ENCODE data around the gene CLEC1B. TPM values are rescaled to one million over a fixed set of nuclear protein-coding genes. Genes with fewer than 3 reads are reported as not detected.

Gene CLEC1B
- total RNA-seq, 1 experiment from 2014 or later, result not detected

- DNase-seq (ENCODE audit: low read depth, low spot score) (no peak), ATAC-seq (no peak)
- CTCF ChIA-PET, result no interaction called here
- Histone ChIP-seq H3K27me3 (ENCODE audit: control insufficient read depth, insufficient read depth, low read length) (no peaks in the 10 kb centered on the region; the same call in 1 of the 2 replicates), H3K4me3 (ENCODE audit: low read depth in 2 of 2, low read length in 2 of 2) (no peak overlapping the region), H3K27ac (ENCODE audit: low read length) (no peak overlapping the region), H3K4me1 (ENCODE audit: control insufficient read depth, insufficient read depth, low read length) (no peaks in the 10 kb centered on the region), H3K36me3 (ENCODE audit: control insufficient read depth, insufficient read depth, low read length) (no peaks in the 10 kb centered on the region), H3K9me3 (ENCODE audit: control insufficient read depth, insufficient read depth, low read depth, low read length) (no peaks in the 10 kb centered on the region)
- TF ChIP-seq SIN3A (IDR thresholded peaks at IDR 0.05; ENCODE audit: borderline replicate concordance, insufficient read depth, low read depth, low read length), result no peak
- no peak for TF ChIP-seq REST (IDR thresholded peaks at IDR 0.05; ENCODE audit: insufficient read depth in 1 of 2, low read depth in 2 of 2, low read length in 1 of 2)
- no peak for TF ChIP-seq TCF7L2 (IDR thresholded peaks at IDR 0.05; ENCODE audit: low read depth, low read length)
- intact Hi-C loops (cut with micrococcal nuclease; ENCODE audit: unreplicated experiment) (loop anchor here (10.0 kb wide), 1 partner anchor 261 kb away; no protein-coding TSS in a partner anchor), in situ Hi-C loops (cut with HindIII; ENCODE audit: low pct_unique_long_range_greater_than_20kb, low sequenced_read_pairs) (no loop called here)
- BruUV-seq (replicated peaks), result no TSS peak
- POLR2A ChIA-PET, result no interaction called here
These were observed 16.5 kb upstream of the CLEC1B start for GRCh38 chr12:10015450-10015849.

GRCh38 chr12:10012630-10013330, 13.9 kb upstream of the CLEC1B start:
- TF ChIP-seq TCF7L2 (IDR thresholded peaks at IDR 0.05; ENCODE audit: low read depth, low read length), result no peak
- no peak for TF ChIP-seq REST (IDR thresholded peaks at IDR 0.05; ENCODE audit: insufficient read depth in 1 of 2, low read depth in 2 of 2, low read length in 1 of 2)
- no peak for TF ChIP-seq SIN3A (IDR thresholded peaks at IDR 0.05; ENCODE audit: borderline replicate concordance, insufficient read depth, low read depth, low read length)
- no TSS peak for BruUV-seq (replicated peaks)
- Histone ChIP-seq H3K27ac (ENCODE audit: low read length) (no peak overlapping the region), H3K36me3 (ENCODE audit: control insufficient read depth, insufficient read depth, low read length) (no peaks in the 10 kb centered on the region), H3K4me1 (ENCODE audit: control insufficient read depth, insufficient read depth, low read length) (no peaks in the 10 kb centered on the region), H3K27me3 (ENCODE audit: control insufficient read depth, insufficient read depth, low read length) (no peaks in the 10 kb centered on the region; the same call in 1 of the 2 replicates), H3K9me3 (ENCODE audit: control insufficient read depth, insufficient read depth, low read depth, low read length) (no peaks in the 10 kb centered on the region), H3K4me3 (ENCODE audit: low read depth in 2 of 2, low read length in 2 of 2) (no peak overlapping the region)
- intact Hi-C loops (cut with micrococcal nuclease; ENCODE audit: unreplicated experiment) (loop anchor here (10.0 kb wide), 1 partner anchor 258 kb away; no protein-coding TSS in a partner anchor), in situ Hi-C loops (cut with HindIII; ENCODE audit: low pct_unique_long_range_greater_than_20kb, low sequenced_read_pairs) (no loop called here)
- DNase-seq (ENCODE audit: low read depth, low spot score) (no peak), ATAC-seq (no peak)
- CTCF ChIA-PET, result no interaction called here
- POLR2A ChIA-PET, result no interaction called here
